Measurements from ENCODE around the gene PPM1E. TPM values are rescaled to one million over a fixed set of nuclear protein-coding genes. Genes with fewer than 3 reads are reported as not detected.

The PPM1E gene
- 0.77 and 0.80 TPM in 2 replicates for total RNA-seq
- 0.42 TPM in 1 of 2 replicates, not detected in the other for polyA plus RNA-seq

- 1% methylated on average over 71 of the region's 71 CpGs for WGBS (ENCODE audit: low lambda C conversion rate, missing lambda C conversion rate)
- H3K4me3 ChIP-seq, result peak within 1 kb of the TSS; percentile 79
- no peaks in the 10 kb centered on the region for H3K36me3 ChIP-seq (replicated peaks; ENCODE audit: insufficient read depth, low read depth)
- H3K79me2 ChIP-seq, result no peaks in the 10 kb centered on the region
- no peaks in the 10 kb centered on the region for H4K20me1 ChIP-seq (ENCODE audit: insufficient read depth, poor library complexity, severe bottlenecking)
- H3K9me2 ChIP-seq (replicated peaks; ENCODE audit: insufficient read depth), result no peaks in the 10 kb centered on the region
- no peaks in the 10 kb centered on the region for H3K9me3 ChIP-seq (ENCODE audit: low read depth)
- DNase-seq (ENCODE audit: low spot score), result peak; percentile 76
- peak within 1 kb of the TSS; percentile 94 for H2AFZ ChIP-seq
- H3K27me3 ChIP-seq, result peaks cover 65% of the 10 kb centered on the region
- no peak for TF ChIP-seq EZH2 (IDR thresholded peaks at IDR 0.05; ENCODE audit: borderline replicate concordance)
- no peak for TF ChIP-seq EZH2phosphoT487 (IDR thresholded peaks at IDR 0.05; ENCODE audit: low read depth, severe bottlenecking, unreplicated experiment)
- no peak for TF ChIP-seq CTCF (IDR thresholded peaks at IDR 0.05; ENCODE audit: poor library complexity)
- peaks cover 5% of the 10 kb centered on the region for H3K4me1 ChIP-seq (ENCODE audit: insufficient read depth)
- H3K4me2 ChIP-seq, result peak within 1 kb of the TSS; percentile 99
- H3K27ac ChIP-seq, result no peak within 1 kb of the TSS
Observed at GRCh38 chr17:58755577-58756245, at the start of gene PPM1E. Gene PPM1E (plus strand): TSS chr17:58755854.

- Histone ChIP-seq H3K4me1 (ENCODE audit: insufficient read depth) (no peaks in the 10 kb centered on the region), H3K27ac (no peak overlapping the region), H3K27me3 (no peaks in the 10 kb centered on the region), H2AFZ (no peak overlapping the region), H4K20me1 (ENCODE audit: insufficient read depth, poor library complexity, severe bottlenecking) (no peaks in the 10 kb centered on the region), H3K9me3 (ENCODE audit: low read depth) (no peaks in the 10 kb centered on the region), H3K79me2 (no peaks in the 10 kb centered on the region), H3K36me3 (replicated peaks; ENCODE audit: insufficient read depth, low read depth) (no peaks in the 10 kb centered on the region), H3K4me2 (no peak overlapping the region), H3K4me3 (no peak overlapping the region), H3K9me2 (replicated peaks; ENCODE audit: insufficient read depth) (no peaks in the 10 kb centered on the region)
- 78% methylated on average over 3 of the region's 3 CpGs for WGBS (ENCODE audit: low lambda C conversion rate, missing lambda C conversion rate)
- DNase-seq (ENCODE audit: low spot score), result no peak
- TF ChIP-seq EZH2phosphoT487 (IDR thresholded peaks at IDR 0.05; ENCODE audit: low read depth, severe bottlenecking, unreplicated experiment), result no peak
- no peak for TF ChIP-seq CTCF (IDR thresholded peaks at IDR 0.05; ENCODE audit: poor library complexity)
- TF ChIP-seq EZH2 (IDR thresholded peaks at IDR 0.05; ENCODE audit: borderline replicate concordance), result no peak
Observed at GRCh38 chr17:58706351-58707140, 49.1 kb upstream of the PPM1E start.

- peak; percentile 85 for DNase-seq (ENCODE audit: low spot score)
- Histone ChIP-seq H3K4me2 (no peak overlapping the region), H3K27ac (no peak overlapping the region)
Observed at GRCh38 chr17:58710948-58711552, 44.6 kb upstream of the PPM1E start.

More at GRCh38 chr17:58710948-58711552, 44.6 kb upstream of the PPM1E start:
- Histone ChIP-seq H4K20me1 (ENCODE audit: insufficient read depth, poor library complexity, severe bottlenecking) (no peaks in the 10 kb centered on the region), H2AFZ (no peak overlapping the region), H3K36me3 (replicated peaks; ENCODE audit: insufficient read depth, low read depth) (no peaks in the 10 kb centered on the region), H3K9me2 (replicated peaks; ENCODE audit: insufficient read depth) (no peaks in the 10 kb centered on the region), H3K79me2 (no peaks in the 10 kb centered on the region), H3K27me3 (no peaks in the 10 kb centered on the region), H3K4me3 (no peak overlapping the region), H3K4me1 (ENCODE audit: insufficient read depth) (no peaks in the 10 kb centered on the region), H3K9me3 (ENCODE audit: low read depth) (no peaks in the 10 kb centered on the region)
- 53% methylated on average over 4 of the region's 4 CpGs for WGBS (ENCODE audit: low lambda C conversion rate, missing lambda C conversion rate)
- TF ChIP-seq EZH2phosphoT487 (IDR thresholded peaks at IDR 0.05; ENCODE audit: low read depth, severe bottlenecking, unreplicated experiment) (no peak), CTCF (IDR thresholded peaks at IDR 0.05; ENCODE audit: poor library complexity) (peak; percentile 80)
